GM12878 (cell line): ENCODE measurements around the gene TPCN1. TPM values are rescaled to one million over a fixed set of nuclear protein-coding genes. Genes with fewer than 3 reads are reported as not detected.

Source experiments
- EP300 ChIP-seq, 2 experiments: fragments of 150-350 bp in 1 of 2; IDR thresholded peaks; 2 replicates each; pipeline ENCODE4 v1.6.1; 2011 to 2012; ENCODE audit warnings: low read depth in 2 of 2, low read length in 2 of 2, borderline replicate concordance in 1 of 2, improper control_type of control experiment in 1 of 2, inconsistent platforms in 1 of 2; ENCODE audit not compliant: control insufficient read depth in 1 of 2
- JUNB ChIP-seq: IDR thresholded peaks from 2 replicates; pipeline ENCODE4 v1.6.1; 2016; ENCODE audit warnings: antibody characterized with exemption, mild to moderate bottlenecking
- MEF2A ChIP-seq: IDR thresholded peaks from 2 replicates; pipeline ENCODE4 v1.6.1; 2011; ENCODE audit warnings: low read depth, mild to moderate bottlenecking, low read length, moderate library complexity; ENCODE audit not compliant: insufficient read depth
- SREBF2 ChIP-seq: IDR thresholded peaks from 2 replicates; pipeline ENCODE4 v1.6.1; 2012; ENCODE audit warnings: mild to moderate bottlenecking, low read length
- YY1 ChIP-seq: IDR thresholded peaks from 2 replicates; pipeline ENCODE4 v1.6.1; 2011; ENCODE audit warnings: low read depth, mild to moderate bottlenecking, low read length
- ZBTB40 ChIP-seq: fragments of 450-650 bp; IDR thresholded peaks from 2 replicates; pipeline ENCODE4 v1.6.1; 2016; ENCODE audit warnings: mild to moderate bottlenecking, moderate library complexity, borderline replicate concordance
- polyA plus RNA-seq, 11 experiments: library from polyadenylated mRNA; depleted of rRNA in 4 of 11; unstranded in 6 of 11; stranded (reverse) in 5 of 11; fragments of >200 nt; fragmentation: Nextera tagmentation in 4 of 11; fragmentation: Illumina TruSeq in 1 of 11; extraction: Ambion mirVana in 4 of 11; extraction: Trizol in 1 of 11; gene quantifications; 1 replicate in 1 of 11; 2 replicates in 10 of 11; pipeline versions ENCODE4 v1.2.1 to v1.2.3, GENCODE V29; 2011 to 2016; ENCODE audit warnings: inconsistent platforms in 2 of 11, missing spikeins in 2 of 11, low read depth in 1 of 11
- total RNA-seq, 4 experiments: library from RNA; depleted of rRNA in 3 of 4; stranded (reverse); fragments of >200 nt in 3 of 4; fragmentation: Illumina TruSeq in 1 of 4; extraction: Trizol in 1 of 4; gene quantifications; 2 replicates each; pipeline versions ENCODE4 v1.2.1 to v1.2.3, GENCODE V29; 2013 to 2021
- TF ChIP-seq, protein P1 (sequence below): IDR thresholded peaks from 2 replicates; pipeline ENCODE4 v1.6.1; 2011; ENCODE audit warnings: low read depth, mild to moderate bottlenecking, low read length, moderate library complexity, borderline replicate concordance; ENCODE audit errors: extremely low read depth

Gene TPCN1
- total and polyA plus RNA-seq, 10 of the 15 experiments (the other 5 are each of a cell fraction or from before 2014, with no cell fraction given) = 0.79 to 30.9 (median 19.4) TPM

DNA sequence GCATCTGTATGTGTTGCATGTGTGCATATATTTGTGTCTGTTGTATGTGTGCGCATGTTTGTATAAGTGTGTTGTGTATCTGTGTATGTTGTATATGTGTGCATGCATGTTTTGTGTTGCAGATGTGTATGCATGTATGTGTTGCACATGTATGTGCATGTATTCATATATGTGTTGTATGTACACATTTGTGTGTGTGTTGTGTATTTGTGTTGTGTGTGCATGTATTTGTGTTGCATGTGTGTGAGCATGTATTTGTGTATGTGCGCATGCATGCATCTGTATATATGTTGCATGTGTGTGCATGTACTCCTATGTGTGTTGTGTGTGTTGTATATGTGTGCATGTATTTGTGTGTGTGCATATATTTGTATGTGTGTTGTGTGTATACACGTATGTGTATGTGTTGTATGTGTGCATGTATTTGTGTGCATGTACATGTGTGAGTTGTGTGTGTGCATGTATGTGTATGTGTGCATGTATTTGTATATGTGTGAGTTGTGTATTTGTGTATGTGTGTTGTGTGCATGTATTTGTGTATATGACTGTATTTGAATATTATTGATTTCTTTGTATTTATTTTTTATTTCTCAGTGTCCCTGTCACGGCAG lies 96.9 kb downstream of the TPCN1 start (continued):
- TF ChIP-seq YY1 (no peak), SREBF2 (no peak), EP300 (IDR thresholded peaks at IDR 0.05; ENCODE audit: borderline replicate concordance in 1 of 2, control insufficient read depth in 1 of 2, low read depth in 2 of 2, low read length in 2 of 2) (no peak), JUNB (no peak), ZBTB40 (no peak), MEF2A (no peak)
- TF ChIP-seq, protein P1, sequence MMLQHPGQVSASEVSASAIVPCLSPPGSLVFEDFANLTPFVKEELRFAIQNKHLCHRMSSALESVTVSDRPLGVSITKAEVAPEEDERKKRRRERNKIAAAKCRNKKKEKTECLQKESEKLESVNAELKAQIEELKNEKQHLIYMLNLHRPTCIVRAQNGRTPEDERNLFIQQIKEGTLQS = no peak
